ENCODE measurements around the gene LIMCH1.
"Not testable (repeated sequence)": the region's sequence is repeated elsewhere in the genome, so short reads cannot be mapped to it uniquely, and the experiment has no call there.

Gene LIMCH1

DNA sequence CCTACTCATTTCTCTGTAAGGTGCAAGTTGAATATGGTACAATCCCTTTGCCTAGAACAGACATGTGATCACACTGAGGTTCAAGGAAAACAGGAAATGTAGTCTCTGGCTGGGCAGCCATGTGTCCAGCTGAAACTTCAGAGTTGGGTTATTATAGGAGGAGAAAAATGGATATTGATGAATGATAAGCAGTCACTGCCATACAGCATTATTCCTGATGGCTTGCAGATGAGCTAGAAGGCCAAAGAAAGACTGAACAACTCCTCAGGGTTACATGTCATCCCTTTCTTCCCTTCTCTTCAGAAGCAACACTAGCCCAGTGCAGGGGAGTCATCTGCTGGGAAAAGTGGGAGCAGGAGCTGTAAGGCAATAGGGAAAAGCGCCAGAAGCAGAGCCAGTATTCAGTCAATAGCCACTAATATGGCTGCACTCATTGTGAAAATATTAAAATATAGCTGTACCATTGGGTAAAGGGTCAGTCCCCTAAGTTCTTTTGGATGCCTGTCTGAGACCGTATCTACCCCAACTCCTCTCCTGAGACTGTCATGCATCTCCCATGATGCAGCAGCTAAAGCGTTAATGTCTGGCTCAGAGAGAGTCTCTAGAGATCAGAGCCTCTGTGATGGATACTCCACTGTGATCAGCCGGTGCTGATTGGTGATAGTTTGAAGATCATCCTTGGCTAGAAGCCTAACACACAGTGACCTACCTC lies 190.1 kb downstream of the LIMCH1 start:
- no peak for DNase-seq (ENCODE audit: low read depth in 2 of 2)

DNA sequence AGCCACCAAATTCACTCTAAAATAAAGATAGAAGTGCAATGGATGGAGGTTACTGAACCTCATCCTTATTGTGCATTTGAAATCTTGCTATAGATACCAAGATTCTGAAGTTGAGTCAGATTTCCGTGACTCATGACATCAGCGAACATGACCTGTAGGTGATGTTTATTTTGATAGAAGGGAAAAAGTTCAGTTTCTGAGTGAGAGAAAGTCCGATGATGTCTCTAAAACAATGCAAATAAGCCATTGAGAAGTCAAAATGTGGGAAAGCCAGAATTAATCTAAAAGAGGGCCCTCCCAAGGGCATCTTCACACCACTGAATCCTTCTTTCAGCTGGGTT lies 190.6 kb downstream of the LIMCH1 start:
- no peak for DNase-seq (ENCODE audit: low read depth in 2 of 2)

DNA sequence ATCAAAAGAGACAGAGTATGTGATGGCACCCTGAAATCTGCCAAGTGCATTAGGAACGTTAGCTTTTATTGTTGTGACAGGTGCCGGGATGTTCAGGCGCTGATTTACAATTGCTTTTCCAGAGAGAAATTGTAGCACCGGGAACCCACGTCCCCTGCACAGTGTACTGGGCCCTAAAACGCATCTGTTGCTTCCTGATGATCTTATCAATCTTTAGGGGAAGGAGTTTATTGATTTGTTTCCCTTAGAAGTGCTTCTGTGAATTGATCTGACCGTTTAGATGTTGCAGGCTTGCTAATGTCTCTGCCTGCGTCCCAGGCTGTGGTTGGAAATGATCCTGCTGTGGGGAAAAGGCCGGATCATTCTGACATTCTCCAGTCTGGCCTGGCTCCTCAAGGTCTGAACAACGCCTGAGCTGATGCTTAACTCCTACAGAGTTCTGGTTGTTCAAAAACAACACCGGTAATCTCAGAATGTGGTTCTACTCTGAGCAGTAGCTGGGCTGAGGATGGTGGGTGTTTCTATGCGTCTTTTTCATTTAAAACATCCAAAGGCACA lies 193.7 kb downstream of the LIMCH1 start:
- no peak for DNase-seq (ENCODE audit: low read depth in 2 of 2)

DNA sequence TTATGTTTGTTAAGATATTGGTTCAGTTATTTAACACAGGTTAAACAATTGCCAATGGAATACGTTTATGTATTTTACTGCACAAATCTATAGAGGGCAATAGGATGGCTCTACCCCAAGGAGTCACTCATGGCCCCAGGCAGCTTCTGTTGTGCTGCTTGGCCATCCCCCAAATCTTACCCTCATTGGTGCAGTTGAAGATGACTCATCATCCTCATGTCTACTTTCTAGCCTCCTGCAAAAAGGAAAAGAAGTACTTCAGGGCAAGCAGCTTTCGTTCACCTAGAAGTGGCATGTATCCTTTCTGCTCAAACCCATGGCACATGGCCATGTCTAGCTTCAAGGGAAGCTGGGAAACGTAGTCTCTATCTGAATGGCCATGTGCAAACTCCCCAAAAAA lies 196.4 kb downstream of the LIMCH1 start:
- DNase-seq (ENCODE audit: low read depth in 2 of 2) = no peak

DNA sequence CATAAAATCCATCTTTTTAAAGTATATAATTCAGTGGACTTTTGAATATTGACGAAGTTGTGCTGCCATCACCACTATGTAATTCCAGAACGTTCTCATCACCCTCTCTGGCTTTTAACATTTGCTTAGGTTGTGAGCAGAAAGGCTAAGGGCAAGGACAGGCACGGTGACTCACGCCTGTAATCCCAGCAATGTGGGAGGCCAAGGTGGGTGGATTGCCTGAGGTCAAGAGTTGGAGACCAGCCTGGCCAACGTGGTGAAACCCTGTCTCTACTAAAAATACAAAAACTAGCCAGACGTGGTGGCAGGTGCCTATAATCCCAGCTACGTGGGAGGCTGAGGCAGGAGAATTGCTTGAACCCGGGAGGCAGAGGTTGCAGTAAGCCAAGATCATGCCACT lies 199.5 kb downstream of the LIMCH1 start:
- DNase-seq (ENCODE audit: low read depth in 2 of 2) = not testable (repeated sequence)

DNA sequence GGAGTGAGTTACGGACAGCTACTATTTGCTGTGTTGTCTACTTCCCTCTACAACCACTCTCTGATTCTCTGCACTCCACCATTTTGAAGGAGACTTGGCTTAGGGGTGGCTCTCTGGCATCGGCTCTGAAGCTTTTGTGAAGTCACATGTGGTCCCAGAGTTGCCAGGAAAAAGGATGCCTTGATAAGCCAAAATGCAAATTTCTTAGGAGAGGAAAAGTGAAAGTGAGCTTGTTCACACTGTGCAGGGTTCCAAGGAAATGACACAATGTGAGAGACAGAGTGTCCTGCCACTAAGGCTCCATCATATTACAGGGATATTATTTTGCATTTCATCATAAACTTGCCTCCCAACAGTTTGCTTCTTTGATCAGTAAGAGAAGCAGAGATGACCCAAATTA lies 203.4 kb downstream of the LIMCH1 start:
- no peak for DNase-seq (ENCODE audit: low read depth in 2 of 2)

DNA sequence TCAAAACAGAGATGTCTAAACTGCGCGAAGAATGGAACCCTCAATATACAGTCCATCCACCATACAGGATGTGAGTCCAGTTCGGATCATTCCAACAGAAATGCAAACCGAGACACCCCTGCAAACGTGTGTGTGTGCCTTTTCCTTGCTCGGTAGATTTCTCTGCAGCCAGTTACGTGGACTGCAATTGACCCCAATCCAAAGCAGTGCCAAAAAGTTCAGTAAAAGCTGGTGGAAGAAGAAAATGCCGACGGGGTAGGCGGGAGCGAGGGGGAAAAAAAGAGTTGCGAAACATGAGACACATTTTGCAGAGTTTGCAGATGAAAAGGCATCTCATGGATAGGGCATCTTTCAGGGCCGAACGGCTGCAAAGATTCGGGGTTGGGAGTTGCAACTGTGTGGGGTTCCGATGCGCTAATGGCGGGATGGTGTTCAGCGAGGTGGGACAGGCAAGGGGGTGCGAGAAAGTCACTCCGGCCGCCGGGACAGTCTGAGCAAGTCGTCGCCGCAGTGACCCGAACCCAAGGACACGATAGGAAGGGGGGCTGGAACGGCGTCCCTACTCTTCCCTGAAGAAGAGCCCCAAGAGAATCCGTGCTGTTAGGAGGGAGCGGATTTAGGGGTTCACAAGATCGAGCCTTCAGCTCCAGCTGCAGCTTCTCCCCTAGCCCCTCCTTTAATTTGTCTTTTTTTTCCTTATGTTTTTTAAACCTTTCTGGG lies 206.8 kb downstream of the LIMCH1 start:
- DNase-seq (ENCODE audit: low read depth in 2 of 2) = no peak

DNA sequence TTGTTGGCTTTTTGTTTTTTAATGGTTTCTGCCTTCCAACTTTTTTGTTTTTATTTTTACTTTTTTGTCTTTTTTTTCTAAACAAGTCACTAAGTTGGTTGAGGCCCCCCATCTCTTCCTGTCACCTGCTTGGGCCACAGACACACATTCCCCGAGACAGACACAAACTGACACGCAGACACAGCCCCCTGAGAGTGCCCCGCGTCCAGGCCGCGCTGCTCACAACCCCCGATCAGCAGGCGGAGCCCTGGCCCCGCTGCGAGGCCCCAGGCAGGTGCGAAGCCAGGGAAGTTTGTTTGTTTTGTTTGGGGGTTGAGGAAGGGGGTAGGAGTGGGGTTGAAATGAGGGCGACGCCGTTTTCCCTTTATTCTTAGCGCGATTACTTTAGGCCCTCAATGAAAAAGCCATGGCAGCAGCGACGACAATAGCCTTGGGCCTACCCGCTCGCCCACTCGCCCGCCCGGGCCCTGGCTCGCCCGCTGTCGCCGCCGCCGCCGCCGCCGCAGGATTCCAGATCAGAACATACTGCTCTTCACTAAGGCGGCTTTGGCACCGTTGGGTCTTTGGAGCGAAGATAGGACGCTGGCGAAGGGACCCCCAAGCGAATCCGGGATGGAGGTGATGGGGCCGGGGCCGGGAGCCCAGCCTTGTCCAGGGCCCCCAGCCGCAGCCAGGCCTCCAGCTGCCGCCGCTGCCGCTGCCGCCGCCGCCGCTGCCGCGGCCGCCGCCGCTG lies 207.5 kb downstream of the LIMCH1 start:
- DNase-seq (ENCODE audit: low read depth in 2 of 2) = no peak

DNA sequence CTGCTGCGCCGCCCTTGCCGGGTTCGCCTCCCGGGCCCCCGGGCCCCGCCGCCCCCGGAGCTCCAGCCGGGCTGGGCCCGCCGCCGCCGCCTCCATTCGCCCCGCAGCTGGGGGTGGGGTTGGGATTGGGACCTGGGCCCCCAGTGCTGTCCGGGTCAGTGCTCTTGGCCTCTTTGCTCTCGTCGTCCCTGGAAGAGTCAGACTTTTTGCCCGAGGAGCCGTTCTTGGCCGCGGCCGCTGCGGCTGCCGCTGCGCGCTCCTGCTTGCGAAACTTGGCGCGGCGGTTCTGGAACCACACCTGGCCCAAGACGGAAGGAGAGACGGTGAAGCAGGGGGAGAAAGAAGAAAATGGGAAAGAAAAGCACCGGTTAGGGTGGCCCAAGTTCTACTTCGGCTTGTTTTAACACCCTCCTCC lies 208.1 kb downstream of the LIMCH1 start:
- no peak for DNase-seq (ENCODE audit: low read depth in 2 of 2)

DNA sequence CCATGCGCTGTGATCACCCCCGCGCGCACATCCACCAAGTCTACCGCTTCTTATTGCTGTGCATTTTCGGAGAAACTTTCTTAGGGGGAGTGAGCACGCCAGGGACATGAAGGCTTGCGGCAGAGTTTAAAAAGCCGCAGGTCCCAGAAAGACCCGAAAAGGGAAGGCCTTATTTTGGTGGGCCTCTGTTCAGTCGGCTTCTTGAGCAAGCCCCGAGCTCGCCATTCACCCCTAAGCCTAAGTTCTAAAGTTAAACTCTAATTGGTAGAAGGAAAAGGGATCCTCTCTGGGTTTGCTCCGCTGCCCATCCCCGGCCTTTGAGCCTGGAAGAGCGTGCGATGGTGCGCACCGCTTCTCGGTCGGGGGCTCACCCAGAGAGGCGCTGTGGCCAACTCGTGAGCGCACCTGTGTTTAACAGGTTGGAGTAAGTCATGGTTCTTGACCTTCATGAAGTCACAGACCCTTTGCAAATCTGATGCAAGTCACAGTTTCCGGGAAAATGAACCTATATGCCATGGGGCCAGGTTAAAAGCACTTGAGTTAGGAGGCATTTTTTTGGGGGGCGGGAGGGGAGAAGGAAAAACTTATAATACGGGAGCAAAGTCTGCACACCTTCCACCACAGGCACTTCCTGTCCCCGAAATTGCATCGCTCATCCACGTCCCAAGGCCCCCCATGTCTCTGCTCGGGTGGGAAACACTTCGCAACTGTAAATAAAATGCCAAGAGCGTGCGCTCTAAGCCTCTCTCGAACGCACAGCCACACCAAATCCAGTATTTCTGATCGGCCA lies 208.7 kb downstream of the LIMCH1 start:
- no peak for DNase-seq (ENCODE audit: low read depth in 2 of 2)

DNA sequence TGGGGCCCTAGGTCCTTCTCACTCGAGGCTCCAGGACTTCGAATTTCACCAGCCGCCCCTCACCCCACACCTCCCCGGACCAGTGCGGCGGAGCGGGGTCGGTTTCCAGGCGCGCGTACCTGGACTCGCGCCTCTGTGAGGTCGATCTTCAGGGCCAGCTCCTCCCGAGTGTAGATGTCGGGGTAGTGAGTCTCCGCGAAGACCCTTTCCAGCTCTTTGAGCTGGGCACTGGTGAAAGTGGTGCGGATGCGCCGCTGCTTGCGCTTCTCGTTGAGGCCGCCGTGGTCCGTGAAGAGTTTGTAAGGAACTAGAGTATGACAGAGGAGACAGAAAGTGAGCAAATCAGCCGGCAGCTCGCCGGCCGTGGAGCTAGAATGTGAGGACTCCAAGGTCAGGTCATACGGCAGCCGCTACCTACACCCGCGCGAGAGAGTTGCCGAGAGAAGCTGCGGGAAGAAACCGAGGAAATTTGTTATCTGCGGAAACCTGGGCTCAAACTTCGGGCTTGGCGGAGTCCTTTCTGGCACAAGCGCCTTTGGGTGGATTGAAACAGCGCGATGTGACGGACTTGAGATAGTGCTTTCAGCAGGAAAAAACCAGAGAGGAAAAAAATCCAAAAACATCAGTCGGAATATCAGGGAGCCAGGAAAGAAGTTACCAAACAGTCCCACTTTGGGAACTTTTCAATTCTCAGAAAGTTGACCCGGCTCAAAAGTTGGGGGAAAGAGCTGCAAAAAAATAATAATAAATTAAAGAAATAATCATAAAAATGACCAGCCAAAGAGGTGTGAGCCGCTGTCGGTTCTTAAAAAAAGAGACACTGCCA lies 209.5 kb downstream of the LIMCH1 start:
- DNase-seq (ENCODE audit: low read depth in 2 of 2) = no peak

DNA sequence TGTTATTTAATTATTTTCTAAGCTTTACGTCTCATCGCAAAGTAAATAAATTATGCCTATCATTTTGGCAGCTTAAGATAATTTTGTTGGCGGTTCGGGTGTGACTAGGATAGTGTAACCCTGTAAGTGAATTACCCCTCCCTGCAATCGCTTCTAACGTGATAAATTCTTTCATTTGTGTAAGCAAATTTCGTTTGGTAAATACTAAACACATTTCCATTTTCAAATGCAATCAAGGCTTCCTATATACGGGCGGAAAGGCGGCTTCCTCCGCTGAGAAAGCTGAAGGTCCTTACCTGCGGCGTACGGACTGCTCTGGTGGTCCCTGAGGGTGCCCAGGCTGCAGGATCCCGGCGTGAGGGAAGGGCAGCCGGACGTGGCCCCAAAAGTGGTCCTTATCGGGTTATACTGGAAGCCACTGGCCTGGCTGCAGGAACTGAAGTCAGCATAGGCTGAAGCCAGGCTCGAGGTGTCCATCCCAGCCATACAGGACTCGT lies 210.2 kb downstream of the LIMCH1 start:
- DNase-seq (ENCODE audit: low read depth in 2 of 2) = no peak

DNA sequence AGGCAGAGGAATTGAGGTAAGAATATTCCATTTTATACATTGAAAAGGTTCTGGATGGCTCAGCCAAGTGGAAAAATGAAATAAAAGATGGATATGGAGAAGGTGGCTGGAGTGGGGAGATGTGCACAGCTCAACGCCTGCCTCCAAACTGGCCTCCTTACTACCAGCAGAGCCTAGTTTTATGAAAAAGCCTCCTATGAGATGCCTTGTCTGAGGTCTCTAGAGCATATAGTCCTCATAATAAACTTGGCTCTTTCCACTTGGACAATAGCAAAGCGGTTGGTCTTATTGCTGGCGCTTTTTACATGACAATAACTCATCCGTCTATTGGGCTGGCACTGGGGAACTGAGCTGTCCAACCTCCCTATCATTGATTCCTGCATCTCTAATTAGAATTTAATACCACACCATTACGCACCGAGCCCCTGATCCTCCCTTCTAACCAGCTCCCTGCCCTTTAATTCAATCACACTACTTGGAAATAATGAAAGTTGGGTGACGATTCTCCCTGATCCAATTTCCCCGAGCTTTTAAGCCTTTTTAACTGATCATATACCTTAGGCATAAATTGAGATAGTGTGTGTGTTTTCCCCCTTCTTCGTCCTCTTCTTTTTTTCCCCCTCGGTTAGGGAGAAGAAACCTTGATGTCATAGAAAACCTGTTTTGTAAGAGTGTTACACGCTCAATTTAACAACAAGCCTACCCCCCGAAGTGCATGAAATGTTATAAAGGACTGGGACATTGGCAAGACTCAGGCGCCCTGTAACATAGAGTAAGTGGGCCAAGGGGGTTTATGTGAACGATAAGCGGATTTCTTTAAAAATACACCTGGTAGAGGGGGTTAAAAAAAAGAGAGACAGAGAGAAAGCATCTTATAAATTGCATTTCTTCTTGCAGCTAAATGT lies 210.9 kb downstream of the LIMCH1 start, which contains the start of gene PHOX2B:
TSS of gene PHOX2B (minus strand) at position 155 of the 905 bp plus-strand sequence. CDS start at position 40, 115 bp downstream.
- no peak for DNase-seq (ENCODE audit: low read depth in 2 of 2)

DNA sequence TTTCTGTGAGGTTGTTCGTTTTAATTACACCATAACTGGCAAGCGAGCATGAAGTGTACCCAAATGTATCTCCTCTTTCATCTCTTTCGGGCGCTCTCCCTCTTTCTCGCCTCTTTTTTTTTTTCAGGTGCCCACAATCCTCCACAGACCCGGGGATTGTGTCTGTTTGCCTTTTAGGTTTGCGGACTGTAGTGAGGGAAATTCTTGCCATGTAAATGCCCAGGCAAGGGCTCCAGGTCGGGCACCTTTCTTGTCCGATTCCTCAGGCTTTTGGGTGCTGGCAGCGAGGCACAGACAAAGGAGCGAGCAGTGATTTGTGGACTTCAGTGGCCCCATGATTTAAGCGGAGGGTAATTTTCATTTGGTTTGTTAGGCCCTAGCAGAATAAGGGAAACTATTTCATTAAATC lies 211.7 kb downstream of the LIMCH1 start:
- DNase-seq (ENCODE audit: low read depth in 2 of 2) = no peak
